ENCODE data around the gene CENPA.
"Not testable (repeated sequence)": the region's sequence is repeated elsewhere in the genome, so short reads cannot be mapped to it uniquely, and the experiment has no call there.

CENPA gene

DNA sequence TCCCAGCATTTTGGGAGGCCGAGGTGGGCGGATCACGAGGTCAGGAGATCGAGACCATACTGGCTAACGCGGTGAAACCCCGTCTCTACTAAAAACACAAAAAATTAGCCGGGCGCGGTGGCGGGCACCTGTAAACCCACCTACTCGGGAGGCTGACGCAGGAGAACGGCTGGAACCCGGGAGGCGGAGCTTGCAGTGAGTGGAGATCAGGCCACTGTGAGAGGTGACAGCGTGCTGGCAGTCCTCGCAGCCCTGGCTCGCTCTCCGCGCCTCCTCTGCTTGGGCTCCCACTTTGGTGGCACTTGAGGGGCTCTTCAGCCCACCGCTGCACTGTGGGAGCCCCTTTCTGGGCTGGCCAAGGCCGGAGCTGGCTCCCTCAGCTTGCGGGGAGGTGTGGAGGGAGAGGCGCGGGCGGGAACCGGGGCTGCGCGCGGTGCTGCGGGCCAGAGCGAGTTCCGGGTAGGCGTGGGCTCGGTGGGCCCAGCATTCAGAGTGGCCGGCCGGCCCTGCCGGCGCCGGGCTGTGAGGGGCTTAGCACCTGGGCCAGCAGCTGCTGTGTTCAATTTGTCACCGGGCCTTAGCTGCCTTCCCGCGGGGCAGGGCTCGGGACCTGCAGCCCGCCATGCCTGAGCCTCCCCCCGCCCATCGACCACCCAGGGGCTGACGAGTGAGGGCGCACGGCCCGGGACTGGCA, 28.4 kb downstream of the CENPA start:
- H3K4me1 Mint-ChIP-seq (ENCODE audit: low read depth in 2 of 2); H3K4me3 Mint-ChIP-seq; H3K27ac Mint-ChIP-seq; H3K36me3 Mint-ChIP-seq (ENCODE audit: insufficient read depth); DNase-seq; ATAC-seq (replicated peaks); H3K9me3 Mint-ChIP-seq: not testable (repeated sequence)
- peaks cover 36 to 83% of the 10 kb centered on the region in 2 donors for H3K27me3 Mint-ChIP-seq

GRCh38 chr2:26816893-26817292, 31.0 kb downstream of the CENPA start:
- Mint-ChIP-seq H3K27ac (no peak overlapping the region), H3K27me3 (peaks cover 46 to 81% of the 10 kb centered on the region in 2 donors), H3K4me3 (no peak overlapping the region), H3K4me1 (ENCODE audit: low read depth in 2 of 2) (peaks cover 0 to 5% of the 10 kb centered on the region in 2 donors), H3K9me3 (no peaks in the 10 kb centered on the region), H3K36me3 (ENCODE audit: insufficient read depth) (no peaks in the 10 kb centered on the region)
- DNase-seq = no peak
- ATAC-seq (replicated peaks) = no peak

- no peaks in the 10 kb centered on the region for H3K36me3 Mint-ChIP-seq (ENCODE audit: insufficient read depth)
- DNase-seq = no peak
- no peaks in the 10 kb centered on the region for H3K9me3 Mint-ChIP-seq
- ATAC-seq (replicated peaks) = no peak
- H3K4me3 Mint-ChIP-seq = no peak overlapping the region
- H3K4me1 Mint-ChIP-seq (ENCODE audit: low read depth in 2 of 2) = peaks cover 0 to 5% of the 10 kb centered on the region in 2 donors
- H3K27me3 Mint-ChIP-seq = peaks cover 35 to 71% of the 10 kb centered on the region in 2 donors
- no peak overlapping the region for H3K27ac Mint-ChIP-seq
Observed at GRCh38 chr2:26818255-26818654, 32.4 kb downstream of the CENPA start.

- H3K4me3 Mint-ChIP-seq = no peak overlapping the region
- DNase-seq (no peak), ATAC-seq (replicated peaks) (no peak)
- no peak overlapping the region for H3K27ac Mint-ChIP-seq
- H3K4me1 Mint-ChIP-seq (ENCODE audit: low read depth in 2 of 2) = peaks cover 0 to 5% of the 10 kb centered on the region in 2 donors
- H3K36me3 Mint-ChIP-seq (ENCODE audit: insufficient read depth) = no peaks in the 10 kb centered on the region
- peaks cover 30 to 64% of the 10 kb centered on the region in 2 donors for H3K27me3 Mint-ChIP-seq
- H3K9me3 Mint-ChIP-seq = no peaks in the 10 kb centered on the region
Observed at GRCh38 chr2:26818972-26819371, 33.1 kb downstream of the CENPA start.

DNA sequence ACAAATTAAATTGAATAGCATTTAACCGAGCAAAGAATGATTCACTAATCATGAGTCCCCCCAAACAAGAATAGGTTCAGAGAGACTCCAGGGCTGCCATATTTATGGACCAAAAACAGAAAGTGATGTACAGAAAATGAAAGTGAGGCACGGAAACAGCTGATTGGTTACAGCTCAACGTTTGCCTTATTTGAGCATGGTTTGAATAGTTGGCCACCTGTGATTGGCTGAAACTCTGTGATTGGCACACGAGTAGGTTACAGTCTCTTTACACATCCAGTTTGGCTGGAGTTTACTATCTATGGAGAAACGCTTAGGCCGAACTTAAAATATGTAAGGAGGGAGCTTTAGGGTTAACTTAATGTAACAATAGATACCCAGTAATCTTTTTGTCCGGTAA, 35.1 kb downstream of the CENPA start:
- H3K36me3 Mint-ChIP-seq (ENCODE audit: insufficient read depth) = no peaks in the 10 kb centered on the region
- ATAC-seq (replicated peaks) = no peak
- no peak for DNase-seq
- H3K4me3 Mint-ChIP-seq = no peak overlapping the region
- no peaks in the 10 kb centered on the region for H3K9me3 Mint-ChIP-seq
- H3K4me1 Mint-ChIP-seq (ENCODE audit: low read depth in 2 of 2) = peaks cover 0 to 5% of the 10 kb centered on the region in 2 donors
- H3K27ac Mint-ChIP-seq = no peak overlapping the region
- H3K27me3 Mint-ChIP-seq = peaks cover 25 to 55% of the 10 kb centered on the region in 2 donors

DNA sequence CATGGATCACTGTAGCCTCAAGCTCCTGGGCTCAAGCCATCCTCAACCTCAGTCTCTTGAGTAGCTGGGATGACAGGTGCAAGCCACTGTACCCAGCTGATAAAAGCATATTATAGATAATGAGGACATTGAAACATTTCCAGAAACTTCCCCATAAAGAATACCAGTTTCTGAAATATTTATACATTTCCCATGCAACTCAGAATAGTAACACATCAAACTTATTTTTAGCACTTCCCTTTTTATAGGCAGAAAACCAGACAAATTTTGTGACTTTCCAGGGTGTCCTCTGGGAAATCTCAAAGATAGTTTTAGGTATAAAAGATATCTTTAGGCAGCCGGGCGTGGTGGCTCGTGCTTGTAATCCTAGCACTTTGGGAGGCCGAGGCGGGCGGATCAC, 37.0 kb downstream of the CENPA start:
- Mint-ChIP-seq H3K27ac (no peak overlapping the region), H3K9me3 (no peaks in the 10 kb centered on the region), H3K4me1 (ENCODE audit: low read depth in 2 of 2) (no peaks in the 10 kb centered on the region), H3K36me3 (ENCODE audit: insufficient read depth) (no peaks in the 10 kb centered on the region), H3K4me3 (no peak overlapping the region), H3K27me3 (peaks cover 19 to 46% of the 10 kb centered on the region in 2 donors)
- no peak for ATAC-seq (replicated peaks)
- no peak for DNase-seq

- Mint-ChIP-seq H3K4me1 (ENCODE audit: low read depth in 2 of 2) (no peaks in the 10 kb centered on the region), H3K4me3 (no peak overlapping the region), H3K9me3 (peaks cover 0 to 2% of the 10 kb centered on the region in 2 donors), H3K36me3 (ENCODE audit: insufficient read depth) (no peaks in the 10 kb centered on the region), H3K27me3 (peaks cover 49 to 54% of the 10 kb centered on the region in 2 donors), H3K27ac (no peak overlapping the region)
- no peak for ATAC-seq (replicated peaks)
- DNase-seq = no peak
Observed at GRCh38 chr2:26838121-26838906, 52.5 kb downstream of the CENPA start.

GRCh38 chr2:26840937-26841610, 55.2 kb downstream of the CENPA start:
- H3K4me3 Mint-ChIP-seq = no peak overlapping the region
- H3K4me1 Mint-ChIP-seq (ENCODE audit: low read depth in 2 of 2) = no peaks in the 10 kb centered on the region
- DNase-seq = no peak
- no peak overlapping the region for H3K27ac Mint-ChIP-seq
- peaks cover 56 to 71% of the 10 kb centered on the region in 2 donors for H3K27me3 Mint-ChIP-seq
- H3K36me3 Mint-ChIP-seq (ENCODE audit: insufficient read depth) = no peaks in the 10 kb centered on the region
- H3K9me3 Mint-ChIP-seq = peaks cover 0 to 2% of the 10 kb centered on the region in 2 donors
- no peak for ATAC-seq (replicated peaks)

DNA sequence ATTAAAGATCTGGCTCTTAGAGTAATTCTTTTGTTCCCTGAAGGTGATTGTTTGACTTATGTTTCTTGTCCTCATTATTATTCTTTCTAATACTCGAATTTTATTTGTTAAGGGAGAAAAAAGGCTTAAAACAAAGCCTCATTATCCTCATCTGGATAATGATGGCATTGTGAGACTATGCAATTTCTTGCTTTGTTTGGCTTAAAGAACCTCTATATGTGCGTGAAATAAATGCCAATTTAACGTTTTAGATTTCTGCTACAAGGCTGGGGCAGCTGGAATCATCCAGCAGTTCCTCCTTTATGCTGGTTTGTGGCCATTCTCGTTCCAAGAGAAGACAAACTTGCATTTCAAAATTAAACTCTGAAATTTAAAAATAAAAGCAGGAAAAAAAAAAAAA, 57.2 kb downstream of the CENPA start:
- no peak overlapping the region for H3K4me3 Mint-ChIP-seq
- no peaks in the 10 kb centered on the region for H3K36me3 Mint-ChIP-seq (ENCODE audit: insufficient read depth)
- DNase-seq (no peak), ATAC-seq (replicated peaks) (no peak)
- no peak overlapping the region for H3K27ac Mint-ChIP-seq
- H3K9me3 Mint-ChIP-seq = peaks cover 0 to 2% of the 10 kb centered on the region in 2 donors
- peaks cover 3 to 9% of the 10 kb centered on the region in 2 donors for H3K4me1 Mint-ChIP-seq (ENCODE audit: low read depth in 2 of 2)
- H3K27me3 Mint-ChIP-seq = peaks cover 68 to 84% of the 10 kb centered on the region in 2 donors
